BJ (cell line): ENCODE results near the gene CC2D2B. TPM values are rescaled to one million over a fixed set of nuclear protein-coding genes. Genes with fewer than 3 reads are reported as not detected.
"Not testable (repeated sequence)": the region's sequence is repeated elsewhere in the genome, so short reads cannot be mapped to it uniquely, and the experiment has no call there.

Source experiments
- CTCF ChIA-PET: fragments of 350-600 bp; formaldehyde crosslinking; extraction: SDS; loops from one replicate; lab custom pipeline; 2021; ENCODE audit warnings: antibody characterized with exemption, inconsistent platforms; lab: Yijun Ruan, JAX
- POLR2A ChIA-PET: fragments of 300-600 bp; sonication (Branson Sonifier 250); formaldehyde crosslinking; extraction: SDS; loops from one replicate; lab custom pipeline; 2021; ENCODE audit warnings: antibody characterized with exemption; lab: Charles Lee
- DNase-seq: peaks from one replicate; pipeline ENCODE4 v3.0.0-alpha.2; 2011; ENCODE audit warnings: low read depth
- H3K27me3 ChIP-seq: 2 replicates; pipeline ENCODE4 v1.6.0; 2011; ENCODE audit warnings: low read length; ENCODE audit not compliant: control insufficient read depth, insufficient read depth
- H3K36me3 ChIP-seq: 2 replicates; pipeline ENCODE4 v1.5.1; 2011; ENCODE audit warnings: low read length; ENCODE audit not compliant: control insufficient read depth, insufficient read depth
- H3K4me3 ChIP-seq: 2 replicates; pipeline ENCODE4 v1.5.1; 2011; ENCODE audit warnings: low read depth, mild to moderate bottlenecking, control low read depth, low read length
- CTCF ChIP-seq: IDR thresholded peaks from 2 replicates; pipeline ENCODE4 v1.5.1; 2011; ENCODE audit warnings: low read depth, mild to moderate bottlenecking, control low read depth, inconsistent platforms, low read length, moderate library complexity; ENCODE audit not compliant: insufficient read depth
- polyA plus RNA-seq: library from polyadenylated mRNA; depleted of rRNA; stranded (reverse); fragments of >200 nt; gene quantifications from 2 replicates; pipeline ENCODE4 v1.2.3, GENCODE V29; 2011

CC2D2B gene
- polyA plus RNA-seq, 1 experiment = not detected

GRCh38 chr10:95889830-95890229, 17.9 kb upstream of the CC2D2B start:
- ChIA-PET POLR2A (no interaction called here), CTCF (interaction anchor here (1.5 kb wide), 1 partner anchor 196 kb away, joined by 3 read pairs; the partner anchor contains the start of gene TCTN3)
- Histone ChIP-seq H3K4me3 (no peak overlapping the region), H3K27me3 (no peaks in the 10 kb centered on the region), H3K36me3 (no peaks in the 10 kb centered on the region)
- no peak for TF ChIP-seq CTCF
- DNase-seq = no peak

- Histone ChIP-seq H3K4me3 (no peak overlapping the region), H3K27me3 (no peaks in the 10 kb centered on the region), H3K36me3 (no peaks in the 10 kb centered on the region; the same call in 1 of the 2 replicates)
- CTCF ChIA-PET = interaction anchor here (0.8 to 0.9 kb wide), 2 partner anchors 11 to 202 kb away, joined by 3 to 4 read pairs; partner anchors contain the start of gene TCTN3
- POLR2A ChIA-PET = no interaction called here
- no peak for DNase-seq
- no peak for TF ChIP-seq CTCF
These were observed 11.5 kb upstream of the CC2D2B start for GRCh38 chr10:95896071-95896850.

GRCh38 chr10:95905897-95906580, 1.7 kb upstream of the CC2D2B start:
- H3K27me3 ChIP-seq, H3K36me3 ChIP-seq, DNase-seq, H3K4me3 ChIP-seq, POLR2A ChIA-PET: not testable (repeated sequence)
- CTCF ChIA-PET = interaction anchor here (0.7 kb wide), 1 partner anchor 32 kb away, joined by 3 read pairs; no protein-coding TSS in a partner anchor

- ChIA-PET CTCF (interaction anchor here (0.9 to 1.4 kb wide), 3 partner anchors 12 to 213 kb away, joined by 3 to 4 read pairs (median 3); partner anchors contain the start of gene TCTN3), POLR2A (no interaction called here)
- H3K4me3 ChIP-seq = peak overlapping the region; percentile 63
These were observed 909 bp upstream of the CC2D2B start for GRCh38 chr10:95906677-95907455.

More at GRCh38 chr10:95906677-95907455, 909 bp upstream of the CC2D2B start:
- TF ChIP-seq CTCF = peak; percentile 39
- no peaks in the 10 kb centered on the region for H3K36me3 ChIP-seq
- H3K27me3 ChIP-seq = no peaks in the 10 kb centered on the region
- DNase-seq = peak; percentile 10
